Sigmoid colon (tissue), 7 donors: ENCODE measurements around the gene ORAI3. TPM values are rescaled to one million over a fixed set of nuclear protein-coding genes. Genes with fewer than 3 reads are reported as not detected.

ENCODE experiments used
- DNase-seq: peaks from one replicate; pipeline ENCODE4 v3.0.0-alpha.2; 2019
- H3K27ac ChIP-seq, 4 donors: fragments of 200-600 bp; sonication (generic); one replicate each; pipeline ENCODE4 v1.5.1; 2016 to 2019; ENCODE audit warnings: mild to moderate bottlenecking in 1 of 4
- H3K27me3 ChIP-seq, 3 donors: fragments of 200-600 bp; sonication (generic); one replicate each; pipeline ENCODE4 v1.5.1; 2019; ENCODE audit warnings: mild to moderate bottlenecking in 1 of 3
- H3K36me3 ChIP-seq, 4 donors: fragments of 200-600 bp; sonication (generic); one replicate each; pipeline ENCODE4 v1.5.1; 2016 to 2019
- H3K4me1 ChIP-seq, 4 donors: fragments of 200-600 bp; sonication (generic); one replicate each; pipeline ENCODE4 v1.5.1; 2017 to 2019
- H3K4me3 ChIP-seq, 4 donors: fragments of 200-600 bp; sonication (generic); one replicate each; pipeline ENCODE4 v1.5.1; 2017 to 2019; ENCODE audit warnings: mild to moderate bottlenecking in 2 of 4, moderate library complexity in 1 of 4
- H3K9me3 ChIP-seq, 4 donors: fragments of 200-600 bp in 3 of 4; sonication (generic) in 3 of 4; one replicate each; pipeline versions ENCODE4 v1.5.1 to v1.6.1; 2013 to 2019
- EP300 ChIP-seq, 4 donors: sonication (generic); formaldehyde crosslinking; IDR thresholded peaks; one replicate each; pipeline ENCODE4 v1.6.1; 2017; ENCODE audit warnings: antibody characterized with exemption in 4 of 4
- POLR2A ChIP-seq, 2 donors: fragments of 450-650 bp; IDR thresholded peaks; one replicate each; pipeline ENCODE4 v1.6.1; 2016; ENCODE audit warnings: antibody characterized with exemption in 2 of 2, mild to moderate bottlenecking in 2 of 2, moderate library complexity in 2 of 2
- POLR2AphosphoS5 ChIP-seq, 4 donors: sonication (generic); formaldehyde crosslinking; IDR thresholded peaks; one replicate each; pipeline ENCODE4 v1.6.1; 2017; ENCODE audit warnings: antibody characterized with exemption in 4 of 4
- WGBS, 2 donors: extraction: QIAGEN DNeasy Blood & Tissue Kit; methylation state at CpG; one replicate each; pipeline ENCODE4 v1.1.7; 2013; 5-methylcytosine and 5-hydroxymethylcytosine counted together
- intact Hi-C: fragments of 100-400 bp; cut with DNase I; formaldehyde crosslinking; loops from one replicate; pipeline ENCODE4 v1.15.1; 2023
- polyA plus RNA-seq, 3 donors: library from polyadenylated mRNA; stranded (reverse); fragments of 200-250 nt; gene quantifications; one replicate each; pipeline ENCODE4 v1.2.3, GENCODE V29; 2013
- total RNA-seq, 4 donors: library from RNA; depleted of rRNA; stranded (reverse); fragments of >200 nt; gene quantifications; one replicate each; pipeline ENCODE4 v1.1.0, GENCODE V29; 2016
- TF ChIP-seq, protein P1 (sequence below), 4 experiments: fragments of 450-650 bp in 3 of 4; fragments of 200-600 bp in 1 of 4; IDR thresholded peaks; one replicate each; pipeline ENCODE4 v1.5.1; 2016 to 2019; ENCODE audit warnings: antibody characterized with exemption in 4 of 4, mild to moderate bottlenecking in 3 of 4, moderate library complexity in 2 of 4
- donor health status: healthy with polysubstance abuse.
- donor health status: Bipolar disorder and iron deficiency.
- donor health status: healthy.

The ORAI3 gene
- total and polyA plus RNA-seq, 7 donors = 8.6 to 43.3 (median 33.3) TPM

DNA sequence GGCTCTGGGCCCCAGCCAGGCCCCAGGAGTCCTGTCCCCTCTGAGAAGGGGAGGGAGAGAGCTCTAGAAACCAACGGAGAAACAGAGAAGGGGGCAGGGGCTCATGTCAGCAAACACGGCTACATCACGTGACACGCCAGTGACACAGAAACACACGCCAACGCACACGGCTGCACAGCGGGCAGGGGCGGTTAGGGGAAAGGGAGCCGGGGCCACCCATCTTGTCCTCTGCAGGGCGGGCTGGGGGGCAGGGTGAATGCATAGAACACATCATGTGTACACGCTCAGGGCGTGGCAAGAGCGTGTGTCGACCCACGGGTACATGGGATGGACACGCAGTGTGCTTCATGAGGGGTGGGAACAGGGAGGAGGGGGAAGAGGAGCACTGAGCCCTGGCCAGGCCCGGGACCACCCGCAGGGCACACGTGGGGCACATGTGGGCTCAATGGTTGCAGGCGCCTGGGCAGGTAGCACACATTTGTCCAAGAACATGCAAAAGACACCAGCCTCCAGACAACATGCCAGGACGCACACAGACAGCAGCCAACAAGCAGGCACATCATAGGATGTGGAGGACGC is 40.7 kb downstream of the ORAI3 start:
- Histone ChIP-seq H3K4me1 (peaks cover 0 to 14% (median 12%) of the 10 kb centered on the region in 4 donors), H3K27me3 (no peaks in the 10 kb centered on the region), H3K9me3 (no peaks in the 10 kb centered on the region), H3K27ac (no peak overlapping the region), H3K4me3 (no peak overlapping the region), H3K36me3 (peaks cover 0 to 6% (median 3%) of the 10 kb centered on the region in 4 donors)
- DNase-seq = no peak
- TF ChIP-seq EP300 (IDR thresholded peaks at IDR 0.05) (no peak), POLR2AphosphoS5 (IDR thresholded peaks at IDR 0.05) (no peak), POLR2A (IDR thresholded peaks at IDR 0.05) (no peak)
- TF ChIP-seq, protein P1, sequence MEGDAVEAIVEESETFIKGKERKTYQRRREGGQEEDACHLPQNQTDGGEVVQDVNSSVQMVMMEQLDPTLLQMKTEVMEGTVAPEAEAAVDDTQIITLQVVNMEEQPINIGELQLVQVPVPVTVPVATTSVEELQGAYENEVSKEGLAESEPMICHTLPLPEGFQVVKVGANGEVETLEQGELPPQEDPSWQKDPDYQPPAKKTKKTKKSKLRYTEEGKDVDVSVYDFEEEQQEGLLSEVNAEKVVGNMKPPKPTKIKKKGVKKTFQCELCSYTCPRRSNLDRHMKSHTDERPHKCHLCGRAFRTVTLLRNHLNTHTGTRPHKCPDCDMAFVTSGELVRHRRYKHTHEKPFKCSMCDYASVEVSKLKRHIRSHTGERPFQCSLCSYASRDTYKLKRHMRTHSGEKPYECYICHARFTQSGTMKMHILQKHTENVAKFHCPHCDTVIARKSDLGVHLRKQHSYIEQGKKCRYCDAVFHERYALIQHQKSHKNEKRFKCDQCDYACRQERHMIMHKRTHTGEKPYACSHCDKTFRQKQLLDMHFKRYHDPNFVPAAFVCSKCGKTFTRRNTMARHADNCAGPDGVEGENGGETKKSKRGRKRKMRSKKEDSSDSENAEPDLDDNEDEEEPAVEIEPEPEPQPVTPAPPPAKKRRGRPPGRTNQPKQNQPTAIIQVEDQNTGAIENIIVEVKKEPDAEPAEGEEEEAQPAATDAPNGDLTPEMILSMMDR (IDR thresholded peaks at IDR 0.05) = no peak
- 66 to 87% methylated on average over 23 of the region's 23 CpGs for WGBS, 2 donors
- intact Hi-C loops = no loop called here

DNA sequence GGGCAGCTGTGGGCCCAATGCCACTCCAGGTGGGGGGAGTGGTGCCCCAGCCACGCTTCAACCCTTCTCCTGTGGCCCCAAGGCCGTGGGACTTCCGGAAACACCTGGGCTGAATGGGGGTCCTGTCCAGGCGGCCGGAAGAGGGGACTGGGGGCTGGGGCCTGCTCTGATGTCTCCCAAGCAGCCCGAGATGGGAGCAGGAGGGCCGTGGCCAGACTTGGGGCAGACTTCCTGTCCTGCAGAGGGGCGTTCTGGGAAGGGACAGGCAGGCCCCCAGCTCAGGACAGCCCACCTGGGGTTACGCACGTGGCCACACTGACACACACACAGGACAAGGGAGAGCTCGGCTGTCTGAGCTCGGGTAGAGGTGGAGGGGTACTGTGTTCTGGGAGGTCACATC is 41.2 kb downstream of the ORAI3 start:
- 76 to 81% methylated on average over 12 of the region's 12 CpGs for WGBS, 2 donors
- no peak overlapping the region for H3K4me3 ChIP-seq
- no peaks in the 10 kb centered on the region for H3K9me3 ChIP-seq
- intact Hi-C loops = no loop called here
- no peaks in the 10 kb centered on the region for H3K27me3 ChIP-seq
- TF ChIP-seq, protein P1 (IDR thresholded peaks at IDR 0.05) = no peak
- no peak for TF ChIP-seq EP300 (IDR thresholded peaks at IDR 0.05)
- no peak for TF ChIP-seq POLR2A (IDR thresholded peaks at IDR 0.05)
- TF ChIP-seq POLR2AphosphoS5 (IDR thresholded peaks at IDR 0.05) = no peak
- no peak overlapping the region for H3K27ac ChIP-seq
- peaks cover 0 to 6% (median 2%) of the 10 kb centered on the region in 4 donors for H3K36me3 ChIP-seq
- DNase-seq = no peak
- peaks cover 0 to 13% (median 12%) of the 10 kb centered on the region in 4 donors for H3K4me1 ChIP-seq

DNA sequence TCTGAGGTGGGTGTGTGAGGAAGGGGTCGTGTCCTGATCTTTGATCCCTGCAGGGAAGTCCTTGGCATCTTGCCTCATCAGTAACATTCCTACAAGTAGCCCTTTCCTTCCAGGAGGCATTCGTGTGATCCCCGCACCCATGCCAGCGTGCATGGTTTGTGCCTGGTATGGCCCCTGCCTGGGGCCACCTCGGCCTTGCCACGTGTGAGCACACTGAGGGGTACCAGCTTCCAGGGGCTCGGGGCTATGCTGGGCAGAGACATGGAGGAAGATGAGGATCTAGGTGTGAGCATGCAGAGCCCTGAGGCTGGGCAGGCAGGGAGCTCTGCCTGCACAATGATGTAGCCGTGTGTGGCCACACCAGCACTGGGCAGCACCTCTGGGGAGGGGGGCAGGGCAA is 42.2 kb downstream of the ORAI3 start:
- Histone ChIP-seq H3K9me3 (no peaks in the 10 kb centered on the region), H3K27me3 (no peaks in the 10 kb centered on the region), H3K36me3 (peaks cover 0 to 6% (median 2%) of the 10 kb centered on the region in 4 donors), H3K27ac (no peak overlapping the region), H3K4me1 (peaks cover 0 to 6% (median 2%) of the 10 kb centered on the region in 4 donors), H3K4me3 (no peak overlapping the region)
- TF ChIP-seq POLR2AphosphoS5 (IDR thresholded peaks at IDR 0.05) (no peak), POLR2A (IDR thresholded peaks at IDR 0.05) (no peak), EP300 (IDR thresholded peaks at IDR 0.05) (no peak)
- TF ChIP-seq, protein P1 (IDR thresholded peaks at IDR 0.05) = no peak
- intact Hi-C loops = no loop called here
- DNase-seq = no peak
- WGBS, 2 donors = 77 to 87% methylated on average over 8 of the region's 8 CpGs

DNA sequence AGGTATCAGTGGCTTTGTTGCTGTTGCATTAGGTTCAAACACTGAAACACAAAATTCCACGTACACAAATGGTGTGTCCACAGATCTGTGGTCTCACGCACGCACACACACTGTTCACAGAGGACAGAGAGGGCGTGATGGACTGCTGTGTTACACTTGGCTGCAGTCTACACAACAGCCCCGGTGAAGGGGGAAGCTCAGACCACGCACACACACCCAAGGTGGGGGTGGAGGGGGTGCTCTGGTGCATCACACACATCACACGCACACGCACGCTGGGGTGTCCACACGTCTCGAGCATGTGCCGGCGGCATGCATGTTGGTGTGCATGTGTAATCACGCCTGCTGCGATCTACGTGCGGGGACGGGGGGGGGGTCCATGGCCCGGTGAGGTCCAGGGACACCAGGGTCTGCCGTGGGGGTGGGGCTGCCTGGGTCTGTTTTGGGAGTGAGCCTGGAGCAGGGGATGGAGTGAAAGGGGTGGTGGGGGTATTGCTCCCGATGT is 43.5 kb downstream of the ORAI3 start:
- WGBS, 2 donors = 90 to 92% methylated on average over 21 of the region's 21 CpGs
- H3K4me1 ChIP-seq = peaks cover 0 to 13% (median 9%) of the 10 kb centered on the region in 4 donors
- intact Hi-C loops = no loop called here
- peaks cover 0 to 6% (median 2%) of the 10 kb centered on the region in 4 donors for H3K36me3 ChIP-seq
- no peak overlapping the region for H3K27ac ChIP-seq
- no peak for DNase-seq
- no peaks in the 10 kb centered on the region for H3K9me3 ChIP-seq
- no peak overlapping the region for H3K4me3 ChIP-seq
- H3K27me3 ChIP-seq = no peaks in the 10 kb centered on the region
- TF ChIP-seq POLR2A (IDR thresholded peaks at IDR 0.05) (no peak), POLR2AphosphoS5 (IDR thresholded peaks at IDR 0.05) (no peak), EP300 (IDR thresholded peaks at IDR 0.05) (no peak)
- TF ChIP-seq, protein P1 (IDR thresholded peaks at IDR 0.05) = no peak
